ENCODE measurements around the gene SETD6. TPM values are rescaled to one million over a fixed set of nuclear protein-coding genes. Genes with fewer than 3 reads are reported as not detected.

Gene SETD6, protein sequence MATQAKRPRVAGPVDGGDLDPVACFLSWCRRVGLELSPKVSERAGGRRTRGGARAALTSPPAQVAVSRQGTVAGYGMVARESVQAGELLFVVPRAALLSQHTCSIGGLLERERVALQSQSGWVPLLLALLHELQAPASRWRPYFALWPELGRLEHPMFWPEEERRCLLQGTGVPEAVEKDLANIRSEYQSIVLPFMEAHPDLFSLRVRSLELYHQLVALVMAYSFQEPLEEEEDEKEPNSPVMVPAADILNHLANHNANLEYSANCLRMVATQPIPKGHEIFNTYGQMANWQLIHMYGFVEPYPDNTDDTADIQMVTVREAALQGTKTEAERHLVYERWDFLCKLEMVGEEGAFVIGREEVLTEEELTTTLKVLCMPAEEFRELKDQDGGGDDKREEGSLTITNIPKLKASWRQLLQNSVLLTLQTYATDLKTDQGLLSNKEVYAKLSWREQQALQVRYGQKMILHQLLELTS
- total RNA-seq, result 8.5 and 12.7 TPM in 2 replicates

GRCh38 chr16:58515125-58515870 lies at the start of gene SETD6:
Gene SETD6, plus strand, starts transcription at chr16:58515517. Its CDS starts 21 bp downstream, at chr16:58515538.

DNA sequence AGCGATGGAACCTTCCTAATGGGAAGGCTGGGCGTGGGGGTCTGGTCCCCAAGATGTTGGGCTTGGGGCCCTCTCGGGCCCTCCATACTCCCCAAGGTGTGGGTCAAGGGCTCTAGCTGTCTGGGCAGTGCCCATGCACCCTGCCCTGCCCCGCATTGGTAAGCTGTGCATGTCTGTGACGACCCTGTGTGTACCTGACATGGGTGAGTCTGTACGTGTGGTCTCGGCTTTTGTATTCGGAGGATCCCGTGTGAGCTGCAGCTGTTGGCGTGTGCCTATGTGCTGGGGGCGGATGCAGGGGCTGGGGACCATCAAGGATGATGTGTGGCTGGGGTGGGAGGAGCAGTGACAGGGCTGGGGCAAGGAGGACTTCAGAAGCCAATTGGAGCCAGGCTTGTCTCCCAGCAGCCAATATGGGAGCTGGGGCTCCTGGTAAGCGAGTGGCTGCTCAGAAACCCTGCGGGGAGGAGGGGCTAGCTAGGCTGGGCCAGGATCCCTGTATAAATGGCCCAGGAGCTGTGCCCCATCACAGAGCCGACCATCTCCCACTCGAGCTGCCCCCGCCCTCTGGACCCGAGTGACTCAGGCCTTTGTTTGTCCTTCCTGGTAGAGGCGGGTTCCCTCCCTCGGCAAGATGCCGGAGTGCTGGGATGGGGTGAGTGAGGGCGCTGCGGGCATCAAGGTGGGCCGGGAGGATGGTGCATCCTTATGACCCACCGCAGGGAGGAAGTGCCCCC lies 15.5 kb upstream of the SETD6 start, which contains the start of gene NDRG4:
TSS of gene NDRG4 (plus strand) at position 529 of the 737 bp plus-strand sequence. CDS start at position 635, 106 bp downstream.

Other genes with a start within 250 kb of the SETD6 start
- not detected in 2 replicates for gene PRSS54, start 220.5 kb upstream of the SETD6 start, total RNA-seq
- gene GINS3, start 123.0 kb upstream of the SETD6 start, total RNA-seq, result 3.3 and 8.7 TPM in 2 replicates
- gene NDRG4, start 15.4 kb upstream of the SETD6 start, total RNA-seq, result 11.0 and 22.7 TPM in 2 replicates
- 133 and 140 TPM in 2 replicates for gene CNOT1, start 114.3 kb downstream of the SETD6 start, total RNA-seq
- gene SLC38A7, start 169.3 kb downstream of the SETD6 start, total RNA-seq, result 25.6 and 29.7 TPM in 2 replicates
- gene GOT2, start 218.8 kb downstream of the SETD6 start, total RNA-seq, result 47.9 and 52.4 TPM in 2 replicates